GM23338 (cell line): ENCODE data around the gene ANKH. TPM values are rescaled to one million over a fixed set of nuclear protein-coding genes. Genes with fewer than 3 reads are reported as not detected.

Experiments used
- ATAC-seq: fragments of 200-7000 bp; cut with Tn5 transposase; 3 replicates; pipeline ENCODE4 v1.9.1; 2020
- DNase-seq: peaks from one replicate; pipeline ENCODE4 v3.0.0-alpha.2; 2015; ENCODE audit warnings: low spot score
- H2AFZ ChIP-seq: fragments of 200-600 bp; sonication (generic); 2 replicates; pipeline ENCODE4 v1.8.0; 2016; ENCODE audit warnings: antibody characterized with exemption, mild to moderate bottlenecking, moderate library complexity
- H3F3A ChIP-seq: fragments of 200-600 bp; sonication (generic); replicated peaks from 2 replicates; pipeline ENCODE4 v1.8.0; 2017; ENCODE audit warnings: antibody characterized with exemption, mixed run types, low read depth
- H3K27ac ChIP-seq: fragments of 200-600 bp; sonication (generic); 2 replicates; pipeline ENCODE4 v1.6.1; 2016; ENCODE audit warnings: low read depth
- H3K27me3 ChIP-seq: fragments of 200-600 bp; sonication (generic); 2 replicates; pipeline ENCODE4 v1.8.0; 2016; ENCODE audit warnings: mild to moderate bottlenecking, mixed run types, moderate library complexity; ENCODE audit not compliant: insufficient read depth
- H3K36me3 ChIP-seq: fragments of 200-600 bp; sonication (generic); 2 replicates; pipeline ENCODE4 v1.8.0; 2016; ENCODE audit warnings: mild to moderate bottlenecking; ENCODE audit not compliant: insufficient read depth
- H3K4me1 ChIP-seq: fragments of 200-600 bp; sonication (generic); 2 replicates; pipeline ENCODE4 v1.8.0; 2016; ENCODE audit warnings: mild to moderate bottlenecking, moderate library complexity; ENCODE audit not compliant: insufficient read depth
- H3K4me2 ChIP-seq: fragments of 200-600 bp; sonication (generic); 2 replicates; pipeline ENCODE4 v1.7.1; 2017; ENCODE audit warnings: mixed run types
- H3K4me3 ChIP-seq: fragments of 200-600 bp; sonication (generic); 2 replicates; pipeline ENCODE4 v1.6.1; 2016; ENCODE audit warnings: mixed run types
- H3K79me2 ChIP-seq: fragments of 200-600 bp; sonication (generic); replicated peaks from 2 replicates; pipeline ENCODE4 v1.8.0; 2017; ENCODE audit warnings: mild to moderate bottlenecking; ENCODE audit not compliant: insufficient read depth
- H3K9me2 ChIP-seq: fragments of 200-600 bp; sonication (generic); 2 replicates; pipeline ENCODE4 v1.8.0; 2017; ENCODE audit not compliant: insufficient read depth
- H4K20me1 ChIP-seq: fragments of 200-600 bp; sonication (generic); replicated peaks from 2 replicates; pipeline ENCODE4 v1.8.0; 2017; ENCODE audit warnings: mild to moderate bottlenecking; ENCODE audit not compliant: insufficient read depth
- H3K27ac Mint-ChIP-seq: 2 replicates; pipeline ENCODE4 v1.8.0; 2020; ENCODE audit warnings: inconsistent platforms, mild to moderate bottlenecking, moderate library complexity, mixed read lengths
- H3K27me3 Mint-ChIP-seq: 3 replicates; pipeline ENCODE4 v1.8.0; 2022; ENCODE audit warnings: low read depth, mild to moderate bottlenecking, moderate library complexity, mixed read lengths, inconsistent platforms; ENCODE audit not compliant: insufficient read depth, poor library complexity
- H3K36me3 Mint-ChIP-seq: 3 replicates; pipeline ENCODE4 v1.8.0; 2021; ENCODE audit warnings: low read depth, mild to moderate bottlenecking, inconsistent platforms, moderate library complexity, mixed read lengths
- H3K4me1 Mint-ChIP-seq: 3 replicates; pipeline ENCODE4 v1.8.0; 2020; ENCODE audit warnings: mild to moderate bottlenecking, inconsistent platforms, mixed read lengths
- H3K4me3 Mint-ChIP-seq: 3 replicates; pipeline ENCODE4 v1.8.0; 2021; ENCODE audit warnings: moderate library complexity, mild to moderate bottlenecking, inconsistent platforms, mixed read lengths
- H3K9me3 Mint-ChIP-seq: 3 replicates; pipeline ENCODE4 v1.8.0; 2020; ENCODE audit warnings: moderate library complexity, mild to moderate bottlenecking, inconsistent platforms, mixed read lengths
- CREB1 ChIP-seq: fragments of 250-450 bp; sonication (Bioruptor Pico); IDR thresholded peaks from 2 replicates; pipeline ENCODE4 v1.5.0; 2020; ENCODE audit warnings: low read depth, mild to moderate bottlenecking, moderate library complexity
- CTCF ChIP-seq, 2 experiments: fragments of 200-600 bp in 1 of 2; sonication (generic) in 1 of 2; conservative IDR thresholded peaks; 2 replicates each; pipeline versions ENCODE4 v1.5.1 to v1.6.1; 2016 to 2017; ENCODE audit warnings: antibody characterized with exemption in 2 of 2, low read depth in 2 of 2, mild to moderate bottlenecking in 2 of 2, moderate library complexity in 1 of 2
- ETS1 ChIP-seq: IDR thresholded peaks from 2 replicates; pipeline ENCODE4 v1.6.1; 2016; ENCODE audit warnings: antibody characterized with exemption
- EZH2 ChIP-seq: fragments of 200-600 bp; sonication (generic); IDR thresholded peaks from one replicate; pipeline ENCODE4 v1.8.0; 2017; ENCODE audit warnings: antibody characterized with exemption, mild to moderate bottlenecking, low read depth; ENCODE audit not compliant: unreplicated experiment
- EZH2phosphoT487 ChIP-seq: fragments of 200-600 bp; sonication (generic); IDR thresholded peaks from one replicate; pipeline ENCODE4 v1.8.1; 2018; ENCODE audit warnings: antibody characterized with exemption; ENCODE audit not compliant: unreplicated experiment
- JUNB ChIP-seq: IDR thresholded peaks from one replicate; pipeline ENCODE4 v1.6.1; 2016; ENCODE audit warnings: antibody characterized with exemption; ENCODE audit not compliant: unreplicated experiment
- NANOG ChIP-seq: IDR thresholded peaks from 2 replicates; pipeline ENCODE4 v1.6.1; 2016; ENCODE audit warnings: antibody characterized with exemption, borderline replicate concordance
- POLR2AphosphoS5 ChIP-seq: IDR thresholded peaks from 2 replicates; pipeline ENCODE4 v1.6.1; 2016; ENCODE audit warnings: antibody characterized with exemption, low read depth
- REST ChIP-seq: IDR thresholded peaks from one replicate; pipeline ENCODE4 v1.6.1; 2018; ENCODE audit warnings: antibody characterized with exemption; ENCODE audit not compliant: unreplicated experiment
- STAT1 ChIP-seq: IDR thresholded peaks from one replicate; pipeline ENCODE4 v1.6.1; 2016; ENCODE audit warnings: antibody characterized with exemption; ENCODE audit not compliant: unreplicated experiment
- ZNF114 ChIP-seq: fragments of 250-450 bp; sonication (Bioruptor Pico); IDR thresholded peaks from 2 replicates; pipeline ENCODE4 v1.5.0; 2020; ENCODE audit warnings: mild to moderate bottlenecking, moderate library complexity
- ZNF331 ChIP-seq: fragments of 250-450 bp; sonication (Bioruptor Pico); IDR thresholded peaks from 2 replicates; pipeline ENCODE4 v1.5.0; 2020; ENCODE audit warnings: low read depth, mild to moderate bottlenecking, moderate library complexity
- ZNF462 ChIP-seq: fragments of 250-450 bp; sonication (Bioruptor Pico); IDR thresholded peaks from 2 replicates; pipeline ENCODE4 v1.5.0; 2020; ENCODE audit warnings: mild to moderate bottlenecking, moderate library complexity
- polyA plus RNA-seq: library from polyadenylated mRNA; unstranded; fragments of >200 nt; fragmentation: Nextera tagmentation; extraction: Ambion mirVana; gene quantifications from 2 replicates; pipeline ENCODE4 v1.2.1, GENCODE V29; 2016
- total RNA-seq: library from RNA; depleted of rRNA; stranded (reverse); fragments of >200 nt; shearing (Covaris generic); gene quantifications from 2 replicates; pipeline ENCODE4 v1.2.3, GENCODE V29; 2014

Gene ANKH
- total and polyA plus RNA-seq, 2 experiments from 2014 or later: 5.0 to 6.1 TPM

GRCh38 chr5:14701556-14701955, 170.0 kb downstream of the ANKH start:
- H3K27me3 Mint-ChIP-seq: peaks cover 7% of the 10 kb centered on the region
- no peak for ATAC-seq

More at GRCh38 chr5:14701556-14701955, 170.0 kb downstream of the ANKH start:
- Histone ChIP-seq H2AFZ (no peak overlapping the region), H3K4me3 (no peak overlapping the region), H3K27ac (no peak overlapping the region), H3F3A (no peaks in the 10 kb centered on the region), H4K20me1 (peaks cover 3% of the 10 kb centered on the region; the same call in 1 of the 2 replicates), H3K27me3 (no peaks in the 10 kb centered on the region), H3K4me2 (no peak overlapping the region), H3K79me2 (no peaks in the 10 kb centered on the region; the same call in 1 of the 2 replicates), H3K9me2 (0 out of 2 replicates have a peak, but pooled peaks cover 5% of the 10 kb centered on the region), H3K4me1 (peaks cover 1% of the 10 kb centered on the region; the same call in 1 of the 2 replicates), H3K36me3 (peaks cover 12% of the 10 kb centered on the region; the same call in 1 of the 2 replicates)
- no peak for DNase-seq
- no peaks in the 10 kb centered on the region for H3K9me3 Mint-ChIP-seq
- H3K4me3 Mint-ChIP-seq: no peak overlapping the region
- H3K27ac Mint-ChIP-seq: no peak overlapping the region; the same call in 1 of the 2 replicates
- no peak for TF ChIP-seq ETS1
- no peak for TF ChIP-seq REST
- TF ChIP-seq POLR2AphosphoS5: no peak
- no peak for TF ChIP-seq JUNB
- TF ChIP-seq ZNF114 (CRISPR knock-in tag): no peak
- no peak for TF ChIP-seq EZH2phosphoT487
- no peak for TF ChIP-seq NANOG
- TF ChIP-seq EZH2: no peak
- no peak for TF ChIP-seq CREB1
- no peak for TF ChIP-seq STAT1
- TF ChIP-seq CTCF (conservative IDR thresholded peaks at IDR 0.05; ENCODE audit: low read depth in 2 of 2): no peak
- no peak for TF ChIP-seq ZNF331
- TF ChIP-seq ZNF462 (CRISPR knock-in tag): no peak
- H3K36me3 Mint-ChIP-seq: peaks cover 32% of the 10 kb centered on the region
- peaks cover 2% of the 10 kb centered on the region for H3K4me1 Mint-ChIP-seq
